NB4 (cell line): ENCODE measurements around the gene CCDC73.
"Not testable (repeated sequence)": the region's sequence is repeated elsewhere in the genome, so short reads cannot be mapped to it uniquely, and the experiment has no call there.

Experiments
- DNase-seq: peaks from one replicate; pipeline ENCODE4 v3.0.0; 2010; ENCODE audit warnings: low read depth
- H3K4me3 ChIP-seq: one replicate; pipeline ENCODE4 v1.5.1; 2011; ENCODE audit warnings: mild to moderate bottlenecking, low read depth, low read length, moderate library complexity
- CTCF ChIP-seq: IDR thresholded peaks from one replicate; pipeline ENCODE4 v1.5.1; 2012; ENCODE audit warnings: low read depth, low read length
- MAX ChIP-seq: IDR thresholded peaks from 2 replicates; pipeline ENCODE4 v1.6.1; 2011; ENCODE audit warnings: low read depth, low read length
- MYC ChIP-seq: IDR thresholded peaks from 2 replicates; pipeline ENCODE4 v1.6.1; 2011; ENCODE audit warnings: low read depth, low read length
- POLR2A ChIP-seq: IDR thresholded peaks from 2 replicates; pipeline ENCODE4 v1.6.1; 2011; ENCODE audit warnings: mild to moderate bottlenecking; ENCODE audit not compliant: insufficient read length; ENCODE audit errors: extremely low read depth

CCDC73 gene

GRCh38 chr11:32829157-32829679, 34.8 kb upstream of the CCDC73 start:
- TF ChIP-seq MYC (no peak), POLR2A (no peak), CTCF (no peak), MAX (no peak)
- peak overlapping the region; percentile 70 for H3K4me3 ChIP-seq
- DNase-seq, result no peak

DNA sequence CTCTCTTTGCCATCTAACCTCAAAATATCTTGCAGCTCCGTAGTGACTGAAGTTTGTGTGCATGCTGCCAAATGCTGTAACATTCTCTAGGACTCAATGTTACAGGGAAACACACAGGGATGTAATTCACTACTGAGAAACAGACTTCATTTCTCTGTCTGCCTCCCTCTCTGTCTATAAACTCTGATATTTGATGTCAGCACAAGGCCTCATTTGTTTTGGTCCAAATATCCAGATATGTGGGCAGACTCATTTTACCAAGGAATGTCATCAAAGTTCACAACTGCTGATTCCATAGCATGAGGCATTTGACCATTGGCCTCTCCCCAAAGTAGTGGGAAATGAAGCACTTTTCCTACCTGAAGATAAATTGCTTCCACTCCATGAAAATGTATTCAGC, 32.8 kb upstream of the CCDC73 start:
- DNase-seq, result no peak
- TF ChIP-seq MYC (no peak), CTCF (no peak), POLR2A (no peak), MAX (no peak)
- no peak overlapping the region for H3K4me3 ChIP-seq

GRCh38 chr11:32826113-32826512, 31.7 kb upstream of the CCDC73 start:
- TF ChIP-seq MAX (no peak), MYC (no peak), CTCF (no peak), POLR2A (no peak)
- DNase-seq, result no peak
- no peak overlapping the region for H3K4me3 ChIP-seq

DNA sequence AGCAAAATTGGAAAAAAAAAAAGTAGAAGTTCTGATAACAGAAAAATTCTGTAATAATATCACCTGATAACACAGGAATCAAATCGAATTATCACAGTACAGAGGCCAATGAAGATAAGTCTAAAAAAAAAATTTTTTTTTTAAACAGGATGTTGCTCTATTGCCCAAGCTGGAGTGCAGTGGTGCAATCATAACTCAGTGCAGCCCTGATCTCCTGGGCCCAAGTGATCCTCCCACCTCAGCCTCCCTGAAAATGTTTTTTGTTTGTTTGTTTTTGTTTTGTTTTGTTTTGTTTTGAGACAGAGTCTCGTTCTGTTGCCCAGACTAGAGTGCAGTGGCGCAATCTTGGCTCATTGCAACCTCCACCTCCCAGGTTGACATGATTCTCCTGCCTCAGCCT, 29.2 kb upstream of the CCDC73 start:
- not testable (repeated sequence) for H3K4me3 ChIP-seq
- DNase-seq, result peak; percentile 42

- H3K4me3 ChIP-seq, result no peak overlapping the region
- TF ChIP-seq MYC (no peak), CTCF (no peak), POLR2A (no peak), MAX (no peak)
- no peak for DNase-seq
These were observed 27.6 kb upstream of the CCDC73 start for GRCh38 chr11:32821917-32822560.

DNA sequence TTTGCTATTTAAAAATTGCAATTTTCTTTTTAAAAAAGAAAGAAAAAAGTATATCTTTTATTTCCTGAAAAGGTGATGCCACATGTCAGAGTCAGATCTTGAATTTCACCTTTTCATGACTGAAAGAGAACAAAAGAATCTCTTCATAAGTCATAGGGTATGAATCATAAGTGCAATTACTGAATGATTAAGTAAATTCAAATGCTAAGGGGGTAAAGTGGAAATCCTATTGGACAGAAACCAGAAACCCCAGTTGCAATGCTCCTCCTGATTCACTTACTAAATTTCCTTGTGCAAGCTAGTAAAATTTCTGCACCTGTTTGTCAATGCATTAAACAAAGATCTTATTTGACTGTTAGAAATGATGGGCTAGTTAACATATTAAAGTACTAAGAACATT, 27.1 kb upstream of the CCDC73 start:
- no peak overlapping the region for H3K4me3 ChIP-seq
- TF ChIP-seq POLR2A (no peak), CTCF (no peak), MYC (no peak), MAX (no peak)
- no peak for DNase-seq
